GM23338 (cell line): Measurements from ENCODE around the gene TAOK1.

ENCODE experiments used
- CREB1 ChIP-seq: fragments of 250-450 bp; sonication (Bioruptor Pico); IDR thresholded peaks from 2 replicates; pipeline ENCODE4 v1.5.0; 2020; ENCODE audit warnings: low read depth, mild to moderate bottlenecking, moderate library complexity
- CTCF ChIP-seq, 2 experiments: fragments of 200-600 bp in 1 of 2; sonication (generic) in 1 of 2; conservative IDR thresholded peaks; 2 replicates each; pipeline versions ENCODE4 v1.5.1 to v1.6.1; 2016 to 2017; ENCODE audit warnings: antibody characterized with exemption in 2 of 2, low read depth in 2 of 2, mild to moderate bottlenecking in 2 of 2, moderate library complexity in 1 of 2
- ETS1 ChIP-seq: IDR thresholded peaks from 2 replicates; pipeline ENCODE4 v1.6.1; 2016; ENCODE audit warnings: antibody characterized with exemption
- EZH2 ChIP-seq: fragments of 200-600 bp; sonication (generic); IDR thresholded peaks from one replicate; pipeline ENCODE4 v1.8.0; 2017; ENCODE audit warnings: antibody characterized with exemption, mild to moderate bottlenecking, low read depth; ENCODE audit not compliant: unreplicated experiment
- JUNB ChIP-seq: IDR thresholded peaks from one replicate; pipeline ENCODE4 v1.6.1; 2016; ENCODE audit warnings: antibody characterized with exemption; ENCODE audit not compliant: unreplicated experiment
- POLR2AphosphoS5 ChIP-seq: IDR thresholded peaks from 2 replicates; pipeline ENCODE4 v1.6.1; 2016; ENCODE audit warnings: antibody characterized with exemption, low read depth
- STAT1 ChIP-seq: IDR thresholded peaks from one replicate; pipeline ENCODE4 v1.6.1; 2016; ENCODE audit warnings: antibody characterized with exemption; ENCODE audit not compliant: unreplicated experiment
- ZNF331 ChIP-seq: fragments of 250-450 bp; sonication (Bioruptor Pico); IDR thresholded peaks from 2 replicates; pipeline ENCODE4 v1.5.0; 2020; ENCODE audit warnings: low read depth, mild to moderate bottlenecking, moderate library complexity
- TF ChIP-seq, protein P1 (sequence below): IDR thresholded peaks from one replicate; pipeline ENCODE4 v1.6.1; 2018; ENCODE audit warnings: antibody characterized with exemption; ENCODE audit not compliant: unreplicated experiment

DNA sequence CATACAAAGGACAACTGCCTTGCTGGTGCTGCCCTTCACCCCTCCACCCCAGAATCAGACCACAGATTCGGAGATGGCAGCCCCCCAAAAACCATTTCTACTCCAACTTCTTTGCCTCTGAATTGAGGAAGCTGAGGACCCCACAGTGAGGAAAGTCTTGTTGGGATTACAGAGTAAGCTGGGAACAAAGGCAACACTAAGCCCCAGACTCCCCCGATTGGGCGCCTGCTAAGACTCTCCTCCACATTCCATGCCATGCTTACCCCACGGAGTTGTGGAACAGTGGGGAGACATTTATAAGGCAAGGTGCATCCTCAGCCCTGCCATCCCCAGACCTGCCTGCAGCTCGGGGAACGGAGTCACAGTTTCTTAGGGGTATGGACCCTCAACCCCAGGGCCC, 197.4 kb downstream of the TAOK1 start:
- TF ChIP-seq EZH2 = no peak
- TF ChIP-seq CTCF (conservative IDR thresholded peaks at IDR 0.05; ENCODE audit: low read depth in 2 of 2) = no peak
- TF ChIP-seq POLR2AphosphoS5 = no peak
- TF ChIP-seq, protein P1, sequence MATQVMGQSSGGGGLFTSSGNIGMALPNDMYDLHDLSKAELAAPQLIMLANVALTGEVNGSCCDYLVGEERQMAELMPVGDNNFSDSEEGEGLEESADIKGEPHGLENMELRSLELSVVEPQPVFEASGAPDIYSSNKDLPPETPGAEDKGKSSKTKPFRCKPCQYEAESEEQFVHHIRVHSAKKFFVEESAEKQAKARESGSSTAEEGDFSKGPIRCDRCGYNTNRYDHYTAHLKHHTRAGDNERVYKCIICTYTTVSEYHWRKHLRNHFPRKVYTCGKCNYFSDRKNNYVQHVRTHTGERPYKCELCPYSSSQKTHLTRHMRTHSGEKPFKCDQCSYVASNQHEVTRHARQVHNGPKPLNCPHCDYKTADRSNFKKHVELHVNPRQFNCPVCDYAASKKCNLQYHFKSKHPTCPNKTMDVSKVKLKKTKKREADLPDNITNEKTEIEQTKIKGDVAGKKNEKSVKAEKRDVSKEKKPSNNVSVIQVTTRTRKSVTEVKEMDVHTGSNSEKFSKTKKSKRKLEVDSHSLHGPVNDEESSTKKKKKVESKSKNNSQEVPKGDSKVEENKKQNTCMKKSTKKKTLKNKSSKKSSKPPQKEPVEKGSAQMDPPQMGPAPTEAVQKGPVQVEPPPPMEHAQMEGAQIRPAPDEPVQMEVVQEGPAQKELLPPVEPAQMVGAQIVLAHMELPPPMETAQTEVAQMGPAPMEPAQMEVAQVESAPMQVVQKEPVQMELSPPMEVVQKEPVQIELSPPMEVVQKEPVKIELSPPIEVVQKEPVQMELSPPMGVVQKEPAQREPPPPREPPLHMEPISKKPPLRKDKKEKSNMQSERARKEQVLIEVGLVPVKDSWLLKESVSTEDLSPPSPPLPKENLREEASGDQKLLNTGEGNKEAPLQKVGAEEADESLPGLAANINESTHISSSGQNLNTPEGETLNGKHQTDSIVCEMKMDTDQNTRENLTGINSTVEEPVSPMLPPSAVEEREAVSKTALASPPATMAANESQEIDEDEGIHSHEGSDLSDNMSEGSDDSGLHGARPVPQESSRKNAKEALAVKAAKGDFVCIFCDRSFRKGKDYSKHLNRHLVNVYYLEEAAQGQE = no peak
- no peak for TF ChIP-seq CREB1 (CRISPR knock-in tag)
- TF ChIP-seq ETS1 = no peak
- TF ChIP-seq STAT1 = no peak
- no peak for TF ChIP-seq JUNB
- no peak for TF ChIP-seq ZNF331 (CRISPR knock-in tag)
